OCI-LY3 (cell line): ENCODE measurements around the gene MRC1.

ENCODE experiments used
- H2AFZ ChIP-seq: fragments of 200-600, 300-600 bp; shearing (Covaris generic); 2 replicates; pipeline ENCODE4 v1.6.0; 2014; ENCODE audit warnings: antibody characterized with exemption, low read depth, low read length
- H3K27ac ChIP-seq: fragments of 200-600, 300-600 bp; sonication (generic); 2 replicates; pipeline ENCODE4 v1.5.1; 2014; ENCODE audit warnings: mild to moderate bottlenecking, low read length, moderate library complexity, mixed read lengths
- H3K27me3 ChIP-seq: fragments of 200-600, 300-600 bp; sonication (generic); 2 replicates; pipeline ENCODE4 v1.6.1; 2014; ENCODE audit warnings: low read depth, low read length, mixed read lengths
- H3K36me3 ChIP-seq: fragments of 200-600, 300-600 bp; sonication (generic); replicated peaks from 2 replicates; pipeline ENCODE3; 2014; ENCODE audit warnings: low read depth, low read length, mixed read lengths
- H3K4me1 ChIP-seq: fragments of 300-600, 200-600 bp; sonication (generic); 2 replicates; pipeline ENCODE4 v1.6.1; 2014; ENCODE audit warnings: low read length, mixed read lengths
- H3K4me2 ChIP-seq: fragments of 200-600, 300-600 bp; sonication (generic); 2 replicates; pipeline ENCODE4 v1.6.1; 2014; ENCODE audit warnings: low read length, mixed read lengths
- H3K4me3 ChIP-seq: fragments of 300-600, 200-600 bp; sonication (generic); 2 replicates; pipeline ENCODE4 v1.5.1; 2014; ENCODE audit warnings: antibody characterized with exemption, mild to moderate bottlenecking, low read length, moderate library complexity
- H3K79me2 ChIP-seq: fragments of 300-600, 200-600 bp; shearing (Covaris generic); 2 replicates; pipeline ENCODE4 v1.6.1; 2014; ENCODE audit warnings: mild to moderate bottlenecking, low read length, mixed read lengths
- H3K9ac ChIP-seq: fragments of 300-600, 200-600 bp; shearing (Covaris generic); 2 replicates; pipeline ENCODE4 v1.6.0; 2014; ENCODE audit warnings: mild to moderate bottlenecking, low read length, moderate library complexity
- H3K9me3 ChIP-seq: fragments of 200-600, 300-600 bp; shearing (Covaris generic); 2 replicates; pipeline ENCODE4 v1.6.1; 2014; ENCODE audit warnings: low read length, mixed read lengths; ENCODE audit not compliant: insufficient read depth
- H4K20me1 ChIP-seq: fragments of 200-600, 300-600 bp; sonication (generic); 2 replicates; pipeline ENCODE4 v1.6.1; 2016; ENCODE audit warnings: low read length, mixed read lengths; ENCODE audit not compliant: insufficient read depth
- CTCF ChIP-seq: fragments of 200-600, 300-600 bp; sonication (generic); IDR thresholded peaks from 2 replicates; pipeline ENCODE4 v1.5.1; 2014; ENCODE audit warnings: antibody characterized with exemption, low read length, low read depth
- EZH2phosphoT487 ChIP-seq: fragments of 200-600 bp; shearing (Covaris generic); IDR thresholded peaks from 2 replicates; pipeline ENCODE4 v1.6.1; 2018; ENCODE audit warnings: antibody characterized with exemption, mixed run types, low read depth

The MRC1 gene

GRCh38 chr10:17789396-17789795 lies 19.8 kb upstream of the MRC1 start:
- Histone ChIP-seq H3K27ac (no peak overlapping the region), H3K4me1 (peaks cover 12% of the 10 kb centered on the region), H3K27me3 (no peaks in the 10 kb centered on the region), H3K79me2 (no peaks in the 10 kb centered on the region), H3K9ac (no peak overlapping the region), H3K4me3 (no peak overlapping the region), H3K36me3 (no peaks in the 10 kb centered on the region), H2AFZ (no peak overlapping the region), H4K20me1 (no peaks in the 10 kb centered on the region), H3K9me3 (no peaks in the 10 kb centered on the region), H3K4me2 (no peak overlapping the region)
- TF ChIP-seq CTCF (no peak), EZH2phosphoT487 (no peak)

- TF ChIP-seq CTCF = no peak
- Histone ChIP-seq H3K9ac (no peak overlapping the region), H3K79me2 (no peaks in the 10 kb centered on the region), H3K4me2 (no peak overlapping the region), H3K4me1 (peaks cover 12% of the 10 kb centered on the region), H3K27me3 (no peaks in the 10 kb centered on the region), H3K4me3 (no peak overlapping the region), H3K9me3 (no peaks in the 10 kb centered on the region), H2AFZ (no peak overlapping the region), H3K27ac (no peak overlapping the region), H3K36me3 (no peaks in the 10 kb centered on the region), H4K20me1 (no peaks in the 10 kb centered on the region)
Observed at GRCh38 chr10:17790651-17791050, 18.5 kb upstream of the MRC1 start.

- no peak overlapping the region for H3K4me3 ChIP-seq
- H4K20me1 ChIP-seq = no peaks in the 10 kb centered on the region
- H3K36me3 ChIP-seq = no peaks in the 10 kb centered on the region
- H3K9me3 ChIP-seq = no peaks in the 10 kb centered on the region
- TF ChIP-seq CTCF = no peak
- TF ChIP-seq EZH2phosphoT487 = no peak
- H2AFZ ChIP-seq = no peak overlapping the region
- H3K27me3 ChIP-seq = no peaks in the 10 kb centered on the region
- H3K9ac ChIP-seq = no peak overlapping the region
- H3K4me2 ChIP-seq = no peak overlapping the region
- no peaks in the 10 kb centered on the region for H3K79me2 ChIP-seq
- H3K27ac ChIP-seq = no peak overlapping the region
- peaks cover 12% of the 10 kb centered on the region for H3K4me1 ChIP-seq
Observed at GRCh38 chr10:17792991-17793390, 16.2 kb upstream of the MRC1 start.

GRCh38 chr10:17793823-17794644 lies 15.1 kb upstream of the MRC1 start:
- TF ChIP-seq CTCF = no peak
- TF ChIP-seq EZH2phosphoT487 = no peak
- Histone ChIP-seq H2AFZ (no peak overlapping the region), H3K27me3 (no peaks in the 10 kb centered on the region), H3K79me2 (no peaks in the 10 kb centered on the region), H3K4me3 (no peak overlapping the region), H3K27ac (no peak overlapping the region), H3K9ac (no peak overlapping the region), H3K9me3 (no peaks in the 10 kb centered on the region), H4K20me1 (no peaks in the 10 kb centered on the region), H3K4me2 (no peak overlapping the region), H3K4me1 (peaks cover 12% of the 10 kb centered on the region), H3K36me3 (no peaks in the 10 kb centered on the region)
